Colonic mucosa (tissue), 4 donors: ENCODE results near the gene SOX18. TPM values are rescaled to one million over a fixed set of nuclear protein-coding genes. Genes with fewer than 3 reads are reported as not detected.

Experiments
- DNase-seq: peaks from one replicate; pipeline ENCODE4 v3.0.0-alpha.2; 2020
- H3K27ac ChIP-seq: fragments of 200-600 bp; one replicate; pipeline ENCODE4 v1.8.0; 2021
- H3K27me3 ChIP-seq: fragments of 200-600 bp; one replicate; pipeline ENCODE4 v1.8.0; 2021
- H3K36me3 ChIP-seq: fragments of 200-600 bp; one replicate; pipeline ENCODE4 v1.8.0; 2021
- H3K4me1 ChIP-seq: fragments of 200-600 bp; one replicate; pipeline ENCODE4 v1.8.0; 2021; ENCODE audit warnings: mild to moderate bottlenecking
- H3K4me3 ChIP-seq: fragments of 200-600 bp; one replicate; pipeline ENCODE4 v1.8.0; 2021
- H3K9ac ChIP-seq, 2 donors: one replicate each; pipeline ENCODE4 v1.7.0; 2013; ENCODE audit warnings: control low read depth in 2 of 2, low read depth in 2 of 2, low read length in 2 of 2
- H3K9me3 ChIP-seq: fragments of 200-600 bp; one replicate; pipeline ENCODE4 v1.8.0; 2021
- intact Hi-C: fragments of 100-400 bp; cut with DNase I; formaldehyde crosslinking; loops from one replicate; pipeline ENCODE4 v1.14.1; 2022
- total RNA-seq, 2 donors: library from RNA; stranded (reverse); fragmentation: NEBNext Ultra II Directional in 1 of 2; extraction: Animal tissue kit (Norgen Biotek cat#: 25700) in 1 of 2; gene quantifications; one replicate each; pipeline ENCODE4 v1.2.1, GENCODE V29; 2021
- TF ChIP-seq, protein P1 (sequence below): fragments of 200-600 bp; IDR thresholded peaks from one replicate; pipeline ENCODE4 v1.8.0; 2022; ENCODE audit warnings: antibody characterized with exemption, mild to moderate bottlenecking
- donor health status: healthy.
- donor health status: DM: no; HTN: no; CAD: no.
- donor health status: DM: no; HTN: no; CAD: no.

SOX18 gene
- total RNA-seq, 2 donors from 2014 or later = 8.4 to 26.8 TPM

DNA sequence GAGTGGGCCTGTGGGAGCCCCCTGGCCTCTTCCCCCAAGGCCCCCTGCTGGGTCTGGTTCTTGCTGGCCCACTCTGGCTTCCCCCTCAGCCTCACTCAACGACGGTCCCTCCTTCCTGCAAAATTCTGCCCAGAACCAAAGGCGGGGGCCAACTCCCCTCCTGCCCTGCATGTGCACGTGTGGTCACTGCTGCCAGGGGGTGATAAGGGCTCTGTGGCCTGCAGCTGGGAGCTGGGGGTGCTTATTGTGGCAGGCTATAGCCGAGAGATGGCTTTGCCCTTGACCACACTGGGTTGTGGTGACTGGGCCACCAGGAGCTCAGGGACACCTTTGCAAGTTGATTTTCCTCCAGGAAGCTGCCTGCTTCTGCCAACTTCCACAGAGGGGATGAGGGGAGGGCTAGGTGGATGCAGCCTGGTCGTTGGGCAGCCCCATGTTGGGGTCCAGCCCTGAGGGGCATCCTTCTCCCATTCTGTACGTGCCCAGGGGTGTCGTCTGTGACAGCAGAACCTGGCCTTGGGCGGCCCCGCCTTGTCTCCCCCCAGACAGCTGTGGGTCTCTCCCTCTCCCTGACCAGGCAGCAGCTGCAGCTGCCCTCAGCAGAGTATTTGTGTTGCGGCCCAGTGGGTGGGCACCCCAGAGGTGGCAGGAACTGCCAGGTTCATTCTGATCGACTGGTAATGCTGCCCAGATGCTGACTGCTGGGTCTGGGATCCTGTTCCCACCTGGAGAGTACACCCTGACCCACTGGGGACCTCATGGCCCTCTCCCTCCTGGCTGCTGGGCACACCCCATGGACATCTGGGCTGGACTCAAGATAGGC is 19.2 kb upstream of the SOX18 start:
- Histone ChIP-seq H3K36me3 (no peaks in the 10 kb centered on the region), H3K9ac (no peak overlapping the region), H3K9me3 (no peaks in the 10 kb centered on the region), H3K27ac (no peak overlapping the region), H3K4me1 (no peaks in the 10 kb centered on the region), H3K27me3 (no peaks in the 10 kb centered on the region), H3K4me3 (no peak overlapping the region)
- intact Hi-C loops = no loop called here
- TF ChIP-seq, protein P1, sequence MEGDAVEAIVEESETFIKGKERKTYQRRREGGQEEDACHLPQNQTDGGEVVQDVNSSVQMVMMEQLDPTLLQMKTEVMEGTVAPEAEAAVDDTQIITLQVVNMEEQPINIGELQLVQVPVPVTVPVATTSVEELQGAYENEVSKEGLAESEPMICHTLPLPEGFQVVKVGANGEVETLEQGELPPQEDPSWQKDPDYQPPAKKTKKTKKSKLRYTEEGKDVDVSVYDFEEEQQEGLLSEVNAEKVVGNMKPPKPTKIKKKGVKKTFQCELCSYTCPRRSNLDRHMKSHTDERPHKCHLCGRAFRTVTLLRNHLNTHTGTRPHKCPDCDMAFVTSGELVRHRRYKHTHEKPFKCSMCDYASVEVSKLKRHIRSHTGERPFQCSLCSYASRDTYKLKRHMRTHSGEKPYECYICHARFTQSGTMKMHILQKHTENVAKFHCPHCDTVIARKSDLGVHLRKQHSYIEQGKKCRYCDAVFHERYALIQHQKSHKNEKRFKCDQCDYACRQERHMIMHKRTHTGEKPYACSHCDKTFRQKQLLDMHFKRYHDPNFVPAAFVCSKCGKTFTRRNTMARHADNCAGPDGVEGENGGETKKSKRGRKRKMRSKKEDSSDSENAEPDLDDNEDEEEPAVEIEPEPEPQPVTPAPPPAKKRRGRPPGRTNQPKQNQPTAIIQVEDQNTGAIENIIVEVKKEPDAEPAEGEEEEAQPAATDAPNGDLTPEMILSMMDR = no peak
- no peak for DNase-seq

DNA sequence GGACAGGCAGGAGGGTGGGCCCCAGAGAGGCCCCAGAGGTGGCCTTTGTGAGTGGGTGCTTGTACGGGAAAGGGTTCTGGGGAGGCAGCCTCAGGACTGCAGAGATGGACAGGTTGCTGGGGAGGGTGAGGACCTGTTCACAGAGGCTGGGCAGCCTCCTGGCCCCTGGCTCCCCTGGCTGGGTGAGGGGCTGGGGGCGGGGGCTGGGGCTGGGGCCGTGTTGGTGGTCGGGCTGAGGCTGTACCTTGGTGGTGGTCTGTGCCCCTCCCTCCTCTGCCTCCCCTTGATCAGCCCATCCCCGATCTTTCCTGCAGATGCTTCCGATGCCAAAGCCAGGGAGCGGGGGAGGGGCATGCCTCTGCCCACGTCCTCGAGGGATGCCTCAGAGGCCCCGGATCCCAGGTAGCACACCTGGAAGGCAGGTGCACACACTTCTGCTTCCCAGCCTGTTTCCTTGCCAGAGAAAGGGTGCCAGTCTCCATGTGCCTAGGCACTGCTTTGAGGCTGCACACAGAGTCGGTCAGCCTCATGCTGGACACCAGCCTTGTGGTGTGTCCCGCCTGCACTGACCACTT is 18.4 kb upstream of the SOX18 start:
- Histone ChIP-seq H3K9me3 (no peaks in the 10 kb centered on the region), H3K27me3 (no peaks in the 10 kb centered on the region), H3K4me3 (no peak overlapping the region), H3K27ac (no peak overlapping the region), H3K36me3 (no peaks in the 10 kb centered on the region), H3K4me1 (no peaks in the 10 kb centered on the region), H3K9ac (no peak overlapping the region)
- intact Hi-C loops = no loop called here
- TF ChIP-seq, protein P1 = no peak
- DNase-seq = no peak

DNA sequence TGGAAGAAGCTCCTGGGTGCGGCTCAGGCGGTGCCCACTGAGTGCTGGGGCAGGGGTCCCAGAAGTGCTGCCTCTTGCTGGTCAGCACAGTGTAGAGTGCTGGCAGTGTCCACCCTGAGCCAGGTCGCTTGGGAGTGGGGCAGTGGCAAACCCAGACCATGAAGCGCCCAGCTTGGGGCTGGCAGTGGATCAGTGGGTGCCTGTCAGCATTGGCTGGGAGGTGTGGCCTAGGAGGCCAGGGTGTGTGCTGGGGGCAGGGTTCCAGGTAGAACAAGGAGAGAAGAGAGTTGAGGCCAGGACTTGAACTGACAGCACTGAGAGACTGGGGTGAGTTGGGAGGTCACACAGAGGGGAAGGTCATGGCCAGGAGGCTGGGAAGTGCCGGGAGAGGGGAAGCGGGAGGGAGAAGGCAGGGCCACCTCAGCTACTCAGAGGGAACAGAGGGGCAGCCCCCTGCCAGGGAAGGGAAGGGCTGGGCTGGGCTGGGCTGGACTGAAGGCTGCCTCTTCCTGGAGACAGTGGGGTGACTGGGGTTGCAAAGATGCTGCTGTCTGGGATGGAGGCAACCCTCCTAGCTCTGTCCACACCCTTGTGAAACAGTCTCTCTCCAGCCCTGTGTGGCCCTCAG is 17.7 kb upstream of the SOX18 start:
- Histone ChIP-seq H3K4me3 (no peak overlapping the region), H3K9me3 (no peaks in the 10 kb centered on the region), H3K27me3 (no peaks in the 10 kb centered on the region), H3K4me1 (peaks cover 5% of the 10 kb centered on the region), H3K27ac (no peak overlapping the region), H3K9ac (no peak overlapping the region), H3K36me3 (no peaks in the 10 kb centered on the region)
- no peak for DNase-seq
- TF ChIP-seq, protein P1 = no peak
- intact Hi-C loops = no loop called here

DNA sequence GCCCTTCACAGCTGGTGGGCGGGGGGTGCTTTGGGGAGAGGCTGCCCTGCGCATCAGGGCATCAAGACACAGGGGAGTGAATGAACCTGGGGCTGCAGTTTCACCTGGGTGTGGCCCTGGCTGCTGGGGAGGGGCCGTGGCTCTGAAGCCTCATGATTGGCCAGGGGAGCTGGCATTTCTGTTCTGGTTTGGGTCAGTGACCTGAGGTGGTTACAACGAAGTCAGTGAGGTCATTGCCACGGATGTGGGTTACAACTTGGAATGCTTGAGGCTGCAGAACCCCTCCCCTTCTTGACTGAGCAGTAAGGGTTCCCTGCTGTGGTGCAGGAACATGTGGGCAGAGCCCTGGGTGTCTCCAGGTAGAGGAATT is 16.5 kb upstream of the SOX18 start:
- no peak for DNase-seq
- intact Hi-C loops = no loop called here
- Histone ChIP-seq H3K27ac (no peak overlapping the region), H3K4me1 (peaks cover 5% of the 10 kb centered on the region), H3K27me3 (no peaks in the 10 kb centered on the region), H3K4me3 (no peak overlapping the region), H3K36me3 (no peaks in the 10 kb centered on the region), H3K9me3 (no peaks in the 10 kb centered on the region), H3K9ac (no peak overlapping the region)
- TF ChIP-seq, protein P1 = no peak

DNA sequence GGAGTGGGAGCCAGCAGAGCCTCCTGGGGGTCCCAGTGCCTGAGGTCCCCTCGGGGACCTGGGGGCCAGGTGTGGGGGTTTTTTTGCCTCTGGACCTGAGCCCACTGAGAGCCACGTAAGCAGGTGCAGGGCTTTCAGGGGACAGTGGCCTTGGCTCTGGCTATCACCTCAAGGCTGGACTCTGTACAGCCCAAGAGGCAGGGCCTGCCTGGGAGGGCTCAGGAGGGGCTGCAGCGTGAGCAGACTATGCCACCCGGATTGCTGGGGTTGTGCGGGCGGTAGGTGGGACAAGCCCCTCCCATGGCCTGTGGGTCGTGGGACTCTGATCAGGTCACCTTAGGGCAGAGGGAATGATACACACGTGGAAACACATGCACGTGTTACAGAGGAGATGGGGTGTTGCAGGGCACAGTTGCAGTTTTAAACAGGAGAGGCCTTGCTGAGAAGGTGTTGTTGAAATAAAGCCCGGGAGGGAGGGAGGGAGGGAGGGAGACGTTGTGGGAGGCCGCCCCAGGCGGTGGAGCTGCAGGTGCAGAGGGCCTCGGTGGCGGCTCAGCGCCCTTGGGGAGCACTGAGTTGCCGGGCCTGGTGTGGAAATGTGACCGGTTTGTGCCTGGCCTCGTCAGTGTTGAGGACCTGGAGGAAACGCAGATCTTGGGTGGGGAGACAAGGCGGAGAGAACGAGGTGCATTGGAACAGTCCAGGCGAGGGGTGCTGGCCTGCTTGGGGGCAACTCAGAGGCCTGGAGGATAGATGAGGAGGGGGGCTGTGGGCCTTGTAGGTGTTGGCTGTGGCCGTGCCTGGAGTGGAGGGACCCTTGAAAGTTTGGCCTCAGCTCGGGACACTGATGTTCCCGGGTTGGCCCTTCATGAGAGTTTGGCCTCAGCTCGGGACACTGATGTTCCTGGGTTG is 15.9 kb upstream of the SOX18 start:
- Histone ChIP-seq H3K27me3 (no peaks in the 10 kb centered on the region), H3K27ac (no peak overlapping the region), H3K4me3 (no peak overlapping the region), H3K4me1 (peaks cover 5% of the 10 kb centered on the region), H3K9me3 (no peaks in the 10 kb centered on the region), H3K9ac (no peak overlapping the region), H3K36me3 (no peaks in the 10 kb centered on the region)
- intact Hi-C loops = no loop called here
- DNase-seq = no peak
- TF ChIP-seq, protein P1 = no peak
